Measurements from ENCODE around the gene FGF22.

The FGF22 gene

GRCh38 chr19:644789-645188 is 5.1 kb downstream of the FGF22 start:
- DNase-seq, result no peak

- no peak for DNase-seq
Measured at GRCh38 chr19:645912-646778, 6.5 kb downstream of the FGF22 start.

GRCh38 chr19:646779-647565 is 7.3 kb downstream of the FGF22 start:
- no peak for DNase-seq

- no peak for DNase-seq
Measured at GRCh38 chr19:647566-648284, 8.0 kb downstream of the FGF22 start.

- no peak for DNase-seq
Measured at GRCh38 chr19:648305-648704, 8.6 kb downstream of the FGF22 start.

GRCh38 chr19:648904-649801 is 9.5 kb downstream of the FGF22 start:
- DNase-seq, result no peak

GRCh38 chr19:650121-650520 is 10.4 kb downstream of the FGF22 start:
- DNase-seq, result no peak

- DNase-seq, result no peak
Measured at GRCh38 chr19:651114-651818, 11.6 kb downstream of the FGF22 start.

GRCh38 chr19:651991-652390 is 12.3 kb downstream of the FGF22 start:
- no peak for DNase-seq

- DNase-seq, result no peak
Measured at GRCh38 chr19:652467-653389, 13.0 kb downstream of the FGF22 start.

GRCh38 chr19:653425-653824 is 13.7 kb downstream of the FGF22 start:
- DNase-seq, result no peak

GRCh38 chr19:655691-656090 is 16.0 kb downstream of the FGF22 start:
- no peak for DNase-seq

GRCh38 chr19:656751-657559 is 17.3 kb downstream of the FGF22 start:
- no peak for DNase-seq

GRCh38 chr19:657611-658010 is 17.9 kb downstream of the FGF22 start:
- no peak for DNase-seq

- DNase-seq, result no peak
Measured at GRCh38 chr19:658059-658839, 18.6 kb downstream of the FGF22 start.

GRCh38 chr19:658916-659839 is 19.5 kb downstream of the FGF22 start:
- no peak for DNase-seq

GRCh38 chr19:660793-661426 is 21.2 kb downstream of the FGF22 start:
- no peak for DNase-seq
